Stimulated activated naive CD4-positive, alpha-beta T cell (primary cell): ENCODE measurements around the gene DPH2.

Experiments
- DNase-seq, 6 experiments: peaks; one replicate each; lab custom pipeline; 2025; lab: John Stamatoyannopoulos, UW

DPH2 gene

GRCh38 chr1:44000122-44000665 lies 30.4 kb downstream of the DPH2 start:
- DNase-seq = no peak

GRCh38 chr1:44002165-44002564 lies 32.4 kb downstream of the DPH2 start:
- DNase-seq = no peak

DNA sequence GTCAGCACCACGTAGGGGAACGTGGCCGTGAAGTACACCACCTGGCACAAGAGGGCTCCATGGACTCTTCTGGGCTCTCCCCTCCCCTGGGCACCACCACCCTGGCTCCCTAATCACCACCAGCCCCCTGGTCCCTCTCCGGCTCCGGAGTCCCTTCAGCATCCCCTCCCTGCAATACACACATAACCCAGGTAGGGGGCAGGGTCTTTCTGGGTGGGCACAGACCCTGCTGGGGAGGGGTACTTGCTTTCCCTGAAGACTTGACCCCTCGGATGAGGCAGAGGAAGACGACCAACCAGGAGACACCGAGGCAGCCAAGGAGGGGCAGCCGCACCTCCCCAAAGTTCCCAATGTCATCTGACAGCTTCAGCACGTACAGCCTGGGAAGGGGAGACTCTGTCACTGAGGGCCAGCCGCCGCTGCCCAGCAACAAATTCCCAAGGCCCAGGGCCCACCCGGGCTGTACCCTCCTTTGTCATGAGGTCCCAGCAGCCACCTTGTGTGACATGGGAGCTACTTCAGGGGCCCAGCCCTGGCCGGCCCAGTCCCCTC lies 32.9 kb downstream of the DPH2 start:
- DNase-seq = no peak

DNA sequence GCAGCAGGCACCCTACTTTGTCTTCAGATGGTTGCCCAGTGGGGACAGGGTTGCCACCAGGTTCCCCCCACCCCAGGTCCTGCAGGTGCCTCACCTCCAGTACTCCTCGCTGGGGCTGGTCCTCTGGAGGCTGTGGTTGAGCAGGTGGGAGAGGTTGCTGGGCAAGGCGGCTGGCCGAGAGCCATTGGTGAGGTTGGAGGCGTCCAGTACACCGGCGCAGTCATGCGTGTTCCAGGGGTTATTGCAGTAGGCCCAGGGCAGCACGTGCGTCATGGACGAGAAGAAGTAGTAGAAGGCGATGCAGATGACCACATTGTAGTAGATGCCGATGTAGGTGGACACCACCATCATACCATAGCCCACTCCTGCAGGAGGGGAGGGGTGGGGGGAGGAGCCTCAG lies 38.4 kb downstream of the DPH2 start:
- DNase-seq = no peak

- no peak for DNase-seq
Measured at GRCh38 chr1:44010935-44011471, 41.2 kb downstream of the DPH2 start.

GRCh38 chr1:44012404-44012803 lies 42.6 kb downstream of the DPH2 start:
- DNase-seq = no peak

DNA sequence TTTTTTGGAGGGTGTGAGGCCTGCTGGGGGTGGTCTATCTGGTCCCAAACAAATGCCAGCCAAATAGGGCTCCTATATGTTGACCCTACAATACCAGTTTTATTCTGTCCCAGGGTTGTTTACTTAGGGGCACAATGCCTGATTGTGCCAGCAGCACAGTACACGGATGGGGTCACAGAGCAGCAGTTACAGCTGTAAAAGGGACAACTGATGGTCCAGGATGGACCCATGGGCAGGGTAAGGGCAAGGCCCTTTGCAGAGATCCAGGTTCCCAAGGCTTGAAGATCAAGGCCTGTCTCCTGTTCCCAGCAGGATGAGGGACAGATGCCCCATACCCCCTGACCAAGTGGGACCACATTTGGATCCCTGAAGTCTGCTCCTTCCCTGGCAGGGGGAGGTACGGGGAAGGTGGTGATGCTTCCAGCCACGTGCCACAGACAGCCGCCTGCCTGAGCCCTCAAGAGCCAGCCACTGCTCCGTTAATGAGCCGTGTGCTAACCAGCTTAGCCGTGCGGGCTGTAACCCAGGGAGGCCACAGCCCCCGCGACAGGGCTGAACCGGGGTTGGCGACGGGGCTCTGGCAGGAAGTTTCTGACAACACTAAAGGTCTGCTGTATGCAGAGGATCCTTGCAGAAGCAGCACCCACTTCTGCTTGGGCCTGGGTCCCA lies 43.3 kb downstream of the DPH2 start:
- DNase-seq = peak in 1 of 6 experiments; percentile 7

GRCh38 chr1:44013949-44014348 lies 44.1 kb downstream of the DPH2 start:
- DNase-seq = no peak

GRCh38 chr1:44014365-44015104 lies 44.7 kb downstream of the DPH2 start:
- no peak for DNase-seq

GRCh38 chr1:44015206-44015605 lies 45.4 kb downstream of the DPH2 start:
- DNase-seq = no peak

- DNase-seq = no peak
Measured at GRCh38 chr1:44016041-44016889, 46.5 kb downstream of the DPH2 start.

DNA sequence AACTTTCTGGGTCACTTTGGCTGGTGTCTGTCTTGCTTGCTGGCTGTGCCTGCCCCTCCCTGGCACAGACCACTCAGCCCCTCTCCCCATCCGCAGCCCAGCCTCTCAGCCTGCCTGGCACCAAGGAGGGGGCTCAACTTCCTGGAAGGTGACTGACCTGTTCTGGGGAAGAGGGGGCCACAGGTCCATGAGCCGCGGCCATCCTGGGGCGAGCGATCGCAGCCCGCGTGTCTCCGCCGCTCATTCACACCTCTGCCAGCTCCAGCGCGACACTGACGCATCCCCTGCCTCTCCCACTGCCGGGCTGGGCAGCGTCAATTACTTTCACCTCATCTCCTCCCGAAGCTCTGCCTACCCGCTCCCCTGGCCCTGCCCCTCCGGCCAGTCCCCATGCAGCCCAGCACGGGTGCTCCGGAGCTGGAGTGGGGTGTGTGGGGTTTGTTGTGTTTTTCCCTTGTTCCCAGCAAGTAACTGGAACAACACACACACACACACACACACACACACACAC lies 47.1 kb downstream of the DPH2 start:
- DNase-seq = no peak

- no peak for DNase-seq
Measured at GRCh38 chr1:44019466-44019948, 49.7 kb downstream of the DPH2 start.

DNA sequence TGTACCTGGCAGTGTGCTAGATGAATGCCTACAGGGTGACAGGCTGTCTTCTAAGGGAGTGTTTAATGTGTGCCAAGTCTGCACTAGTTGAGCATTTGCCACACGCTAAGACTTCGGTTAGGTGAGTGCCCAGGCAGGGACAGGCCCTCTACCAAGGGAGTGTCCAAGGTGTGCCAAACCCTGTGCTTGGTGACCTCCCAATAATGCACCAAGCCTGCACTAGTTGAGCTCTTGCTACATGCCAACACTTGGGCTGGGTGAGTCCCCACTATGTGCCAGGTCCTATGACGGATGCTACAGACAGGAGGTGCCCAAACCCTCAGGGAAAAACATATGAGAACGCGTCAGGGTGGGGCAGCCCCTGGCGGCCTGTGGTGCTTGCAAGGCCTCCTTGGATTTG lies 50.7 kb downstream of the DPH2 start:
- no peak for DNase-seq

GRCh38 chr1:44021156-44021555 lies 51.3 kb downstream of the DPH2 start:
- DNase-seq = no peak

- no peak for DNase-seq
Measured at GRCh38 chr1:44021581-44022321, 51.9 kb downstream of the DPH2 start.
